ENCODE measurements around the gene ACOX3.
"Not testable (repeated sequence)": the region's sequence is repeated elsewhere in the genome, so short reads cannot be mapped to it uniquely, and the experiment has no call there.

The ACOX3 gene

DNA sequence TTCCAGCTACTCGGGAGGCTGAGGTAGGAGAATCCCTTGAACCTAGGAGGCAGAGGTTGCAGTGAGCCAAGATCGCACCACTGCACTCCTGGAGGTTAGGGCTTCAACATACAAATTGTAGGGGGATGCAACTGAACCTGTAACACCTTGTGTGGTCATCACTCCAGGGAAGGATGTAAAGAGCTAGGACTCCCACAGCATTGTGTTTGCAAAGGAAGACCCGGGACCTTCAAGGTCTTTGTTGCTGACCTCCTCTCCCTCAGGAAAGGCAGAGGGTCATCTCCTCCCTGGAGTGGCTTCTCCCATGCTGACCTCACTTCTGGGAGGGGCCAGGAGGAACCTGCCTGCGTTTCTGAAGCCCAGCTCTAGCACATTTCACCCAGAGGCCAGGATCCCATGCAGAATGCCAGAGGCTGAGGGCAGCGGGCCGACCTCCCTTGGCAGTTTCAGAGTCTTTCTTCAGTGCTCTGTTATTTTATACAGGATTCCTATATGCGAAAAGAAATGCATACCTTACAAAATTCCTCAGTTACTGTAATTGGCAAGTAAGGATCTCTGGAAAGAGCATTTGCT, 90.8 kb downstream of the ACOX3 start:
- DNase-seq = no peak

DNA sequence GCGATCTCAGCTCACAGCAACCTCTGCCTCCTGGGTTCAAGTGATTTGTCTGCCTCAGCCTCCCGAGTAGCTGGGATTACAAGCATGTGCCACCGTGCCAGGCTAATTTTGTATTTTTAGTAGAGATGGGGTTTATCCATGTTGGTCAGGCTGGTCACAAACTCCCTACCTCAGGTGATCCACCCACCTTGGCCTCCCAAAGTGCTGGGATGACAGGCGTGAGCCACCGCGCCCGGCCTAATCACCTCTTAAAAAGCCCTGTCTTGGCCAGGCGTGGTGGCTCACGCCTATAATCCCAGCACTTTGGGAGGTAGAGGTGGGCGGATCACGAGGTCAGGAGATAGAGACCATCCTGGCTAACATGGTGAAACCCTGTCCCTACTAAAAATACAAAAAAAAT, 91.3 kb downstream of the ACOX3 start:
- DNase-seq = not testable (repeated sequence)

DNA sequence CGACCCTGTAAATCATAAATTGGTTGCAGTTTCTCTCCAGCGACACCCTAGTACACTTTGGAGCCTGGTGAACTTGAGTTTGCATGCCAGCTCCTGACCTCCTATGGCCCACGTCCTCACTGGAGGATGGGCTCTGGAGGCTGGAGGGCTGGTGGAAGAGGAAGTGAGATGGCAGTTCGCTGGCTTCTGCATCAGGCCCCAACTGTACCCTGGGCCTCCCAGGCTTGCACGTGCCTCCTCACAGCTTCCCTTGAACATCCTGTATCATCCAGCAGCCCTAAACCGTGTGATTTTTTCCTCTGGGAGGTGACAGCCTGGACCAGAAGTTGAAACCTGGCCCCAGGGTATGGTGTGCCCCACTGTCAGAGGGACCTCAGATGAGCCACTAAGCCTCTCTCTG, 92.5 kb downstream of the ACOX3 start:
- no peak for DNase-seq

DNA sequence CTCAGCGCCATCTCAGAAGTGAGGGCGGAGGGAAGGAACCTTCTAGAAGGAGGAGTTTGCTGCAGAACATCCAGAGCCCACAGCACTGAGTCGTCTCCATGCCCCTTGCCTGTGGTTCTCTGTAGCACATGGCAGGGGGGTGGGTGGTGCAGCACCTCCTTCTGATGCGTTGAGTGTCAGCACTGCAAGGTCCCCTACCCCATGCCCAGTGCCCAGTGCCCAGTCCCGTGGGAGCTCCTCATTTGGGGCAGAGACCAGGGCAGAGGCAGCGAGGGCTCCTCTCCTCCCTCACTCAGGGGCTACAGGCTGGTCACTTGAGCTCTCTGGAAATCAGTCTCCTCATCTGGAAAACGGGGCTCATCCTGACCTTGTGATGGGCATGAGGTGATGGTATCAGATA, 92.9 kb downstream of the ACOX3 start:
- DNase-seq = no peak

DNA sequence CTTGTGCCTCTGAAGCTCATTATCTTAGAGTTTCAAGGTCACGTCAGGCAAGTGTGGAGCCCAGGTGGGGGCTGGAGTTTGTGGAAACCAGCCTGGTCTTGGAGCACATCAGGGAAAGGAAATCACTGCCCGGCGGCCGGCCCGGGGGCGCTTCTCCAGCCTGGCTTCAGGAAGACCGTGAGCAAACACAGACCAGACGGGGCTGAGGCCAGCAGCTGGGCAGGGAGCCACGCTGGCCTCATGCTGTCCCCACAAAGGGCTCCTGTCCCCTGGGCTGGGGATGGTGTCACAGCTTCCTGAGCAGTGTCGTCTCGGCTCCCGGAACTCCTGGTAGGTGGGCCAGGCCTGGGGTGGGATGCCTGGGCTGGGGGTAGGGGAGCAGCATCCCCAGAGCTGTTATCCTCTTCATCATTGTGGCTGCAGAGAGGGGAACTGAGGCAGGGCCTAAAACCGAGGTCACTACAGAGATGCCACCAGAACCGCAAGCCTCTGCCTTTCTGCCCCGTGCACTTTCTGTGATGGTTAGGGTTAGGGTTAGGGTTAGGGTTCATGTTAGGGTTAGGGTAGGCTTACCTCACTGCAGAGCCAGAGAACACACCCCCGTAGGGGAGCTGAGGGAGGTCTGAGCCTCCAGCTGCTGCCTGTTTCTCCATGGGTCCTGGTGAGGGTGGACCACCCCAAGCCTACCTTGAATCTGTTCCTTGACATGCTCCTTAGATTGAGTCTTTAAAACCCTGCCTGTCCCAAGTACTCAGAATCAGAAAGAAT, 93.5 kb downstream of the ACOX3 start:
- DNase-seq = no peak

DNA sequence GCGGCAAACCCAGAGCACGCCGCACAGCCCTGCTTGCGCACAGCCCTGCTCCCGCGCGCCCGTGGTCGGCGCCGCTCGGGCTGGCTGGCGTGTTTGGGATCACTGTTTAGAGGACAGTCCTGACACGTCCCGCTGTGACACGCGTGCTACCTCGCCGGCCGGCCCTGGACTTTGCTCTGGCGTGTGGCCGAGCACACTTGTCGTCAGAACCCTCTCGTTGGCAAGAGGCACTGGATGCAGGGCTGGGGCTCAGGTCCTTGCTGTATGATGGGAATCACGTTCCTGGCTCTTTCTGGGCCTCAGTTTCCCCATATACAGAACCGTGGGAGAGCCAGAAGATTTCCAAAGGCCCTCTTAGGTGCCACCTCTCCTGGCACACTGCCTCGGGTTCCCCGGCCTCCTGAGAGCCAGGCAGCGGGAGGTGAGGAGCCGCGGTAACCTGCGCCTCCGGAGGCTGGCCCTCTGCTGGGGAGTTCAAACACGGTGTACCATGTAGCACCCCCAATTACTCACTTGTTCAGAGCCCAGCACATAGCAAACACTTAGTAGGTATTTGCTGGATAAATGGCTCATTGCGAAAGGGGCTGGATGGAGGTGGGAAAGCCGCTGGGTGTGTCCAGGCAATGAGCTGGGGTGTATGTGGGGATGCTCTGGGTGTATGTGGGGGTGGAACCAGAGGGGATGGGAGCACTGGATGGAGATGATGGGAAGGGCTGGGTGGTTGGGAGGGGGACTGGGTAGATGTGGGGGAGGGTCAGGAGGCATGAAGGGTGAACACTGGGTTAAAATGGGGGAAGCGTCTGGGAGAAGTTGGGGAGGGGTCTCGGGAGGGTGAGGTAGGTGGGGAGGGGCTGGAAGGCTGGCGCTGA, 94.3 kb downstream of the ACOX3 start:
- DNase-seq = no peak

DNA sequence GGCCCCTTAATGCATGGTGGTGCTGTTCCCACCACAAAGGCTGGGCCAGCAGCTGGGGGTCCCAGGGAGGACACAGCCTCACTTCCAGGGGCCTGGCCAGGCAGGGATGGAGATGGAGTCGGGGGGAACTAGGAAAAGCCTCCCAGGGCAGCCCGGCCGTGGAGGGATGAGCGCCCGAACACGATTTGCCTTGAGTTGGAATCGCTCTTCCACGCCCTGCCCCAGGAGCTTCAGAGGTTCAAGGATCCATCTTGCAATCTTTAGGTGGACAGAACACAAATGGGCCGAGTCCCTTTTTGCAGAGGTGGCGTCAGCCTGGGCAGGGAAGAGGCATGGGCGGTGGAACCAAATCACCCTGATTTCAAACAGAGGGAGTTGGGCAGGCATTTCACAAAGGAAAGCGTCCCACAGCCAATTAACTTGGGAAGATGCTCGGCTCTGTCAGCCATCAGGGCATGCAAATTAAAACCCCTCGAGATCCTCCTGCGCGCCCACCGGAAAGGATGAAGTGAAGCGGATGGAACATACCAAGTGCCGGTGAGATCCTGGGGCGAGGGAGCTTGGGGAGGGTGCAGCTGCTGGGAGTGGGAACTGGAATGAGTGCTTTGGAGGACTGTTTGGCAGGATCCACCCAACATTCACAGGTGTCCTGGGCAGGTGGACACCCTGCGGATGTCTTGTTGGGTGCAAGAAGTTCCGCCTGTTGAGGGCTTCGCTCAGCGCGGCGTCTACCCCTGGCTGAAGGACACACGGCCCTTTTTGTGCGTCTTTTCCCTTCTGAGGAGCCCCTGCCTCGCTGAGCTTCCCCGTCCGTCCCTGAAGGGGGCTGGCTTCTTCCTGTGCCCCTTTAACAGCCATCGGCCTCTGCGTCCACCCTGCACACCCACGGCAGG, 95.2 kb downstream of the ACOX3 start:
- no peak for DNase-seq

DNA sequence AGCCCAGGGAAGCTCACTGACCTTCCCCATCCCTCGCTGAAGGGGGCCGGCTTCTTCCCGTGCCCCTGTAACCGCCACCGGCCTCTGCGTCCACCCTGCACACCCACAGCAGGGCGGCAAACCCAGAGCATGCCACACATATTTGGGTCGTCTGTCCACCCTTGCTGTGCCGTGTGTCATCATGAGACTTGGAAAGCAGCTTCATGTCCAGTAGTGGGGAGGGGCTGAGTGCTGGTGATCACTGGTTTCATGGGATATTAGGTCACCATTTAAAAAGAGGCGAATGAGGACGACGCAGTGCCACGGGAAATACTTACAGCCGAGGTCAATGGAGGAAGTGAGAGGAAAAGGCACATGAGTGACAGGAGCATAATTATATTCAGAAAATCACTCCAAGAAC, 96.1 kb downstream of the ACOX3 start:
- no peak for DNase-seq

DNA sequence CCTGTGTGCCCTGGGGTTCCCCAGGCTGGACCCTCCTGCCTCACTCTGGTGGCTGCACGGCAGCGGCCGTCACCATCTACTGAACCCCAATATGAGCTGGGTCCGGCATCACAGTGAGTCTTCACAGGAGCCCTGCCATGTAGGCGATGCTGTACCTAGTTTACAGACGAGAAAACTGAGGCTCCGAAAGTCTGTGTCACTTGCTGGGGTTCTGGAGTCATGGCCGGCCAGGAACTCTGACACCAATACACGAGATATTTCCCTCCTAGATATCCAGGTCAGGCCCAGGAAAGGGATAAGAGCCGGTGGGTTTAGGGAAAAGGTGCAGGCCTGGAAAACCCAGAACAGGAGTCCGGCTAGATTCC, 96.6 kb downstream of the ACOX3 start:
- no peak for DNase-seq

DNA sequence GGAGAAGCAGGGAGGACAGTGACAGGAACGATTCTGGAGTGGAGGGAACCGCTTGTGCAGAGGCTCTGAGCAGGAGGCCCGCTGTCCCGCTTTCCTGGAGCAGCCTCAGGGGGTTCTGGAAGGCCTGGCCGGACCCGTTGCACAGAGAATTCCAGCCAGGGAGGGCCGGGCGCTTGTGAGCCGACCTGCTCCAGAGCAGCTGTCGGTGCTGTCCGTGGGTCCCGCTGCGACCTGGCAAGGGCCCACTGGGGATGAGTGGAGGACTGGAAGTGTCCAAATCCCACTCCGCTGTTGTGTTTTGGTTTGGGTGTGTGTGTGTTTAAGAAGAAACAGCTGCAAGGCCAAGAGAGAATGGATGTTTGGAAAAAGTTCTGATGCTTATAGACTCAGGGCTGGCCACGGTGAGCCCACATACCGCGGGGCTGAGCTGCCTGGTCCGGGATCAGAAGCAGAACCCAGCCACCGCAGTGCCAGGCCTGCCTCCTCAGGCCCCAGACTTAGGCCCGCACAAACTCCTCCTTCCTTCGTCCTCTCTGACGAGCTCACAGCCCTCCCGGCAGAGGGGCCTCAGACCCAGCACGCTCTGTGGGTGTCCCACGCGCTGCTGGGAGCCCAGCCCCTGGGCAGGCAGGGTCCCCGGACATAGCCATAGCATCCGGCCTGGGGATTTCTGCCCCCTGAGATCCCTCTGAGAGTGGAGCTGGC, 97.1 kb downstream of the ACOX3 start:
- no peak for DNase-seq

DNA sequence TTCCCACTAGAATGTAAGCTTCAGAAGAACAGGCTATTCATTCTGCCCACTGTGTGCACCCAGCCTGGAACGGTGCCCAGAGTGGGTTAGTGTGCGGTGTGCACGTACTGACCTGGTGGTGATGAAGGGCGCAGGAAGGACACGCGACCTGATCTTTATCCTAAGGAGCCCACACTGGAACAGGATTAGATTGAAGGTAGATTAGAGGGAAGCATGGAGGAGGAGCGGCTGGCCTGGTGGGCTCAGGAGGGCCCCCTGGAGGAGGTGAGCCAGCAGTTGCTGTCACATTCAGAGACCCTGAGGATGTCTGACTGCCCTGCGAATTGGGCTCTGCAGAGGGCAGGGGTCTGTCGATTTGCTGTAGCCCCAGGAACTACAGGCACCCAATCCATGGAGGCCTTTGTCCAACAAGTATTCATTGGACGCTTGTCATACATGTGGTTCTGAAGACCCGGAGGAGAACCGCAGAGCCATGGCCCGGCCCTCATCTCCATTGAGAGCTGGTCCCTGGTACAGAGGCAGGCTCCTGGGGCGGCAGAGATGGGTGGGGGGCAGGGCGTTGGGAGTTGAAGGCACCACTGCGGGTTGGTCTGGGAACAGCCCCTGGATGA, 97.8 kb downstream of the ACOX3 start:
- DNase-seq = no peak

DNA sequence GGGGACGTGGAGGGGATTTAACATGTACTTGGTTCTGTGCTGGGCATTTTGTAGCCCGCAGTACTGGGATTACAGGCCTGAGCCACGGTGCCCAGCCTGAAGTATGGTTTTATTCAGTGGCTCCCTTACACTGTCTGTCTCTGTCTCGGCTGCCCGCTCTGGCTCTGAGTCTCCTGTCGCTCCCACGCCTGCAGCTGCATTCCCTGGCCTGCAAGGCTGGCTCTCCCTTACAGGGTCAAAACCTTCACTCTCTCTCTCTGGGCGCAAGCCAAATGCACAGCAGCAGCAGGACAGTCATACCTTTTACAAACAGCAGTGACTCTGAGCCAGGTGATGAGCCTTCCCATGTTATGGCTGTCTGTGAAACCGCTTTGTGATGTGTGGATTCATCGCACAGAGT, 98.8 kb downstream of the ACOX3 start:
- no peak for DNase-seq

DNA sequence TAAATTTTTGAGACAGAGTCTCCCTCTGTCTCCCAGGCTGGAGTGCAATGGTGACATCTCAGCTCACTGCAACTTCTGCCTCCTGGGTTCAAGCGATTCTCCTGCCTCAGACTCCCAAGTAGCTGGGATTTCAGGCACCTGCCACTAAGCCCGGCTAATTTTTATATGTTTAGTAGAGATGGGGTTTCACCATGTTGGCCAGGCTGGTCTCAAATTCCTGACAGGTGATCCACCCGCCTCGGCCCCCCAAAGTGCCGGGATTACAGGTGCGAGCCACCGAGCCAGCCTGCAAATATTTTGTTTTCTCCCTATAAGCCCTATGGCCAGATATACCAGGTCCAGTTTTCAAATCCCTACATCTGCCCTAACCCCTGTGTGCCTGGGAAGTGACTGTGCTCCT, 99.2 kb downstream of the ACOX3 start:
- not testable (repeated sequence) for DNase-seq

DNA sequence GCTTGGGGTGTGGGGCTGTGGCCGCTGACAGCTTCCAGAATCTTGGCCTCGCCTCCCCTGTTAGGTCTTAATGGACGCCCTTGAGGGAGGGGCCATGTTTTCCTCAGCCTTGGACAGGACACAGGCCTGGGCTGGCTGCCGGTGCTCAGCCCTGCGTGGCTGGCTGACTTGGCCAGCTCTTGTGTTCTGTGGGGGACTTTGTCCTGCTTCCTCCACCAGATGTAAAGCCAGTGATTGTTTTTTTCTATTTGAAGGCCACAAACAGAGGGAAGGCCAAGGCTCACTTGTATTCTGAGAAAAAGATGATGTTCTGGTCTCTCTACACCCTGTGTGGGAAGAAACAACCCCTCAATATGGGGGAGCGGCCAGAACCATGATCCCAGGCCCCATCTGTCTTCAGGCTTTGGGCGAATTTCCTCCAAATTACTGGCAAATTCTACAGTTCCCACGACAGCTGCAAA, 99.7 kb downstream of the ACOX3 start:
- no peak for DNase-seq

DNA sequence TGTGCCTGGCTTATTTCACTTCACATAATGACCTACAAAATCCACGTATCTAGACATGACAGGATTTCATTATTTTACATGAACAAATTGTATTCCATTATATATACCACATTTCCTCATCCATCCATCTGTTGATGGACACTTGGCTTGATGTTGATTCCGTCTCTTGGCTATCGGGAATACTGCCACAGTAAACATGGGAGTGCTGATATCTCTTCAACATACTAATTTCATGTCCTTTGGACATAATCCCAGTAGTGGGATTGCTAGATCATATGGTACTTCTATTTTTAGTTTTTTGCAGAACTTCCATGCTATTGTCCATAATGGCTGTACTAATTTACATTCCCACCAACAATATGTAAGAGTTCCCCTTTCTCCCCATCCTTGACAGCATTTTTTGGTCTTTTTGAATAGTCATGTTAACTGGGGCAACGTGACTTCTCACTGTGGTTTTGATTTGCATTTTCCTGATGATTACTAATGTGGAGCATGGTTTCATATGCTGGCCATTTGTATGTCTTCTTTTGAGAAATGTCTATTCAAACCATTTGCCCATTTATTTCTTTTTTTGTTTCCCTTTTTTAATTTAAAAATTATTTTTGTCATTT, 102.1 kb downstream of the ACOX3 start:
- no peak for DNase-seq

DNA sequence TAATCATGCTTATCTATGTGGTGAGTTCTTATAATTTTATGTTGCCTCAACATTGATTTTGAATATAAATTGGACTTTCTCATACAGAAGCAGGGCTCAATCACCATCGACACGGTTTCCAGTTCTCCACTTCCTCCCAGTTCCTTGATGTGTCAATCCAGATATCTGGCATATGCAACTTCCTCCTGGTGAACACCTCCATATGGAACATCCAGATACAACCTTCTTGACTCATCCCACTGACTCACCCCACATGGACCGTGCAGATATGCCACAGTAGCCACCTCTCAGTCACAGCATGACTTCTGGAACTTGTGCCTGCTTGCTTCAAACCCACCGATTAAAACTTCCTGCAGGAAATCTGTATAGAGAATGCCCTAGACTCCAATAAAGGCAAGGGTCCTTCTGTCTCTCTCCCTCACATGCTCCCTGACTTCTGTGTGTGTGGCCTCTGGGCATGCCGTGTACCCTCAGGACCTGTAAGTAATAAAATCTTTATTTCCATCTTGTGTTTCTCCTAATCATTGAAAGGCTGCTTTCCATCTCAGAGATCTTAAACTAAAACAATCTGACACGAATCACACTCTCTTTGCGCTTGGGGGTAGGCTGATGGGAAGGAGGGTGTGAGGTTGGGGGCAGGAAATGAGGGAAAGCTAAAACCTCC, 104.0 kb downstream of the ACOX3 start:
- no peak for DNase-seq

DNA sequence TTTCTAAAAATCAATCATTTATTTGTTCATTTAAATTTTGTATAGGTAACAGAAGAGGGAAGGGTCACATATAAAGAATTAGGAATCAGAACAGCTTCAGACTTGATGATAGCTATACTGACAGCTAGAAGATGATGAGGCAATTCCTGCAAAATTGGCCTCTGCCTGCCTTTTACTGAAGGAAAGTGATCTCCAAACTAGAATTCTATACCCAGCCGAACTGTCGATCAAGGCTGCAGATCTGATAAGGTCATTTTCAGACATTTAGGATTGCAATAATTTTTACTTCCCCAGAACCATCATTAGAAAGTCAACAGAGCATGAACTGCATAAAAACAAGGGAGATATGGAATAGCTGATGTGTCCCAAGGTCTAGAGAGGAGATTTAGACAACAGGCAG, 104.7 kb downstream of the ACOX3 start:
- DNase-seq = no peak

DNA sequence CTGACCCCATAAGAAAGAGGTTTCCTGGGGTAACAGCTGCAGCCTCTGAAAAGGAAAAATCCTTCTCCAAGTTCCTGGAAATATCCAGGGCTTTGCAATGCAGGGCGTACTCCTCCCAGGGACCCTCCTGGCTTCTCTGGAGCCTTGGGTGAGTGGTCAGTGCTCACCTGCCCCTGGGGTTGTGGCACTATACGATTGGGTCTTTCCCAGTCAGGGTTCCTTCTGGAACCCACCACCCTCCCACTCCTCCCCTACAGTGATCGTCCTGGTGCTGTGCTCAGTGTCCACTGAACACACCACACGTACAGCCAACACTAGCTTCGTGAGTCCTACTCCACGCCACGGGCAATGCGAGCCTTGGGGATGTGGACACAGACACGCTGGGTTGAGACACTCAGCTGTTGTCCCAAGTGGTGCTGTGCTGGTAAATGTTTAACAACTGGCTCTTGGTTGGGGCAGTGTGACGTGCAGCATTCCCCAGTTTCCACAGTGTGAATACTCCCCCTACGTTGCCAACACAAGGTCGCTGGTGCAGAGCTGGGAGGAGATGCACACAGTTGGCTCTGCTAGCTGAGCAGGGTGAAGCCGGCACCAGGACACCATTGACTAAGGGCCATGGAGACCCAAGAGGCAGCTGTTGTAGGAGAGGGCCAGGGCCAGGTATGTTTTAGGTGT, 105.6 kb downstream of the ACOX3 start:
- DNase-seq = no peak

DNA sequence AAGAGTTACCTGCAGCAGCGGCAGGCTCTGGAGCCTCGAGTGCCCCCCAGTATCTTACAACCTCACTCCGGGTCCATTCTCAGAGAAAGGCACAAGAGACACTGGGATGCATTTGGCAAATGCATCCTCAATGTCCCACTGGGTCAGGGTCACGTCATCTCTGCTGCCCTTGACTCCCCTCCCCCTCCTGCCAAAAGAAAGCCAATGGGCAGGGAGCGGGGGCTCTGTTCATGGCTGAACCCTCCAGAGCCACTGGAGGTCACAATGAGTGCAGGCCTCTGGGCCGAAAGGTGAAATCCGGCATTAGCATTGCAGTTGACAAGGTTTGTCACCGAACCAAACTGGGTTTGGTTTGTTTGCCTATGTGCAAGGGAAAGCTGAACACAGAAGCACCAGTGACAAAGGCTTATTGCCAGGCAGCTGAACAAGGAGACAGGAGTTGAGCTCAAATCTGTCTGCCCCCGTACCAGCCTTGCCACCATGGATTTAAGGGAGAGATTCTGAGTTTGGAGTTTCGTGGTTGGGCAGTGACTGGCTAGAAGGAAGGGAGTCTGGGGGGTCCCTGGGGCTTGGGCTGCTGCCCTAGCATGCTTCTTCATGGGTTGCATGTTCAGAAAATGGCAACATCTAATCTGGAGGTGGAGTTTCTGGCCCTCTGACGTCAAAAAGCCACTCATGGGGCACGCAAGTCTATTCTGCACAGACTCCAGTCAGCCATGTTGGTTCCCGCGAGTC, 106.6 kb downstream of the ACOX3 start:
- no peak for DNase-seq
